PC-3 (cell line): Measurements from ENCODE around the gene UGT1A8. TPM values are rescaled to one million over a fixed set of nuclear protein-coding genes. Genes with fewer than 3 reads are reported as not detected.
"Not testable (repeated sequence)": the region's sequence is repeated elsewhere in the genome, so short reads cannot be mapped to it uniquely, and the experiment has no call there.

ENCODE experiments used
- ATAC-seq: fragments of 200-7000 bp; cut with Tn5 transposase; 2 replicates; pipeline ENCODE4 v1.9.1; 2020; ENCODE audit warnings: mild to moderate bottlenecking, moderate library complexity
- BruUV-seq: library from RNA; stranded (reverse); fragments of 400-500 nt; replicated peaks from 2 replicates; lab custom pipeline; 2021; lab: Mats Ljungman, UMichigan
- CTCF ChIA-PET: fragments of 300-600 bp; sonication (Branson Sonifier 250); formaldehyde crosslinking; loops from one replicate; lab custom pipeline; 2022; ENCODE audit warnings: antibody characterized with exemption; lab: Charles Lee
- POLR2A ChIA-PET: fragments of 300-600 bp; sonication (Branson Sonifier 250); formaldehyde crosslinking; loops from one replicate; lab custom pipeline; 2022; ENCODE audit warnings: antibody characterized with exemption; ENCODE audit not compliant: unreplicated experiment; lab: Charles Lee
- DNase-seq: peaks from one replicate; pipeline ENCODE4 v3.0.0-alpha.2; 2015
- H2AFZ ChIP-seq: fragments of 300-600 bp; sonication (generic); 2 replicates; pipeline ENCODE4 v1.6.0; 2016; ENCODE audit warnings: antibody characterized with exemption, low read length
- H3F3A ChIP-seq: fragments of 300-600 bp; sonication (generic); one replicate; pipeline ENCODE4 v1.6.0; 2017; ENCODE audit warnings: antibody characterized with exemption, low read length, control low read depth, mild to moderate bottlenecking; ENCODE audit not compliant: unreplicated experiment
- H3K27ac ChIP-seq: fragments of 300-600 bp; sonication (generic); 2 replicates; pipeline ENCODE4 v1.5.1; 2016; ENCODE audit warnings: mild to moderate bottlenecking, low read length
- H3K27me3 ChIP-seq: fragments of 300-600 bp; sonication (generic); 2 replicates; pipeline ENCODE4 v1.6.1; 2016; ENCODE audit warnings: low read length, mixed read lengths
- H3K36me3 ChIP-seq: fragments of 300-600 bp; sonication (generic); 2 replicates; pipeline ENCODE4 v1.6.1; 2016; ENCODE audit warnings: low read depth, mixed run types, low read length, mixed read lengths
- H3K4me1 ChIP-seq: fragments of 300-600 bp; sonication (generic); 2 replicates; pipeline ENCODE4 v1.5.1; 2016; ENCODE audit warnings: low read length; ENCODE audit not compliant: insufficient read depth
- H3K4me2 ChIP-seq: fragments of 300-600 bp; sonication (generic); 2 replicates; pipeline ENCODE4 v1.6.0; 2016; ENCODE audit warnings: low read length
- H3K4me3 ChIP-seq: fragments of 300-600 bp; sonication (generic); 2 replicates; pipeline ENCODE4 v1.5.1; 2016; ENCODE audit warnings: mild to moderate bottlenecking, low read length, mixed read lengths
- H3K79me2 ChIP-seq: fragments of 300-600 bp; sonication (generic); 2 replicates; pipeline ENCODE4 v1.6.1; 2017; ENCODE audit warnings: low read length, mixed read lengths
- H3K9ac ChIP-seq: fragments of 300-600 bp; sonication (generic); 2 replicates; pipeline ENCODE4 v1.6.0; 2016; ENCODE audit warnings: mild to moderate bottlenecking, low read length
- H3K9me2 ChIP-seq: fragments of 300-600 bp; sonication (generic); replicated peaks from 2 replicates; pipeline ENCODE4 v1.6.1; 2016; ENCODE audit warnings: mixed run types, low read length, mixed read lengths
- H3K9me3 ChIP-seq: fragments of 300-600 bp; sonication (generic); 2 replicates; pipeline ENCODE4 v1.6.1; 2016; ENCODE audit warnings: low read length, mixed read lengths
- H4K20me1 ChIP-seq: fragments of 300-600 bp; sonication (generic); 2 replicates; pipeline ENCODE4 v1.6.1; 2016; ENCODE audit warnings: low read length, mixed read lengths
- EZH2 ChIP-seq: fragments of 300-600 bp; sonication (generic); IDR thresholded peaks from one replicate; pipeline ENCODE4 v1.6.1; 2017; ENCODE audit warnings: antibody characterized with exemption, mild to moderate bottlenecking, low read length; ENCODE audit not compliant: unreplicated experiment
- EZH2phosphoT487 ChIP-seq: fragments of 300-600 bp; sonication (generic); IDR thresholded peaks from 2 replicates; pipeline ENCODE4 v1.6.1; 2018; ENCODE audit warnings: mild to moderate bottlenecking, antibody characterized with exemption, low read length, borderline replicate concordance
- intact Hi-C: fragments of 100-400 bp; cut with micrococcal nuclease; formaldehyde crosslinking; loops from 2 replicates; pipeline ENCODE4 v1.9.0; 2023
- total RNA-seq: library from RNA; depleted of rRNA; stranded (reverse); fragments of >200 nt; gene quantifications from 2 replicates; pipeline ENCODE4 v1.2.3, GENCODE V29; 2014
- TF ChIP-seq, protein P1 (sequence below): fragments of 300-600 bp; sonication (generic); conservative IDR thresholded peaks from 2 replicates; pipeline ENCODE4 v1.5.1; 2017; ENCODE audit warnings: antibody characterized with exemption, low read depth, mild to moderate bottlenecking, low read length

Gene UGT1A8
- total RNA-seq, 1 experiment from 2014 or later: not detected

DNA sequence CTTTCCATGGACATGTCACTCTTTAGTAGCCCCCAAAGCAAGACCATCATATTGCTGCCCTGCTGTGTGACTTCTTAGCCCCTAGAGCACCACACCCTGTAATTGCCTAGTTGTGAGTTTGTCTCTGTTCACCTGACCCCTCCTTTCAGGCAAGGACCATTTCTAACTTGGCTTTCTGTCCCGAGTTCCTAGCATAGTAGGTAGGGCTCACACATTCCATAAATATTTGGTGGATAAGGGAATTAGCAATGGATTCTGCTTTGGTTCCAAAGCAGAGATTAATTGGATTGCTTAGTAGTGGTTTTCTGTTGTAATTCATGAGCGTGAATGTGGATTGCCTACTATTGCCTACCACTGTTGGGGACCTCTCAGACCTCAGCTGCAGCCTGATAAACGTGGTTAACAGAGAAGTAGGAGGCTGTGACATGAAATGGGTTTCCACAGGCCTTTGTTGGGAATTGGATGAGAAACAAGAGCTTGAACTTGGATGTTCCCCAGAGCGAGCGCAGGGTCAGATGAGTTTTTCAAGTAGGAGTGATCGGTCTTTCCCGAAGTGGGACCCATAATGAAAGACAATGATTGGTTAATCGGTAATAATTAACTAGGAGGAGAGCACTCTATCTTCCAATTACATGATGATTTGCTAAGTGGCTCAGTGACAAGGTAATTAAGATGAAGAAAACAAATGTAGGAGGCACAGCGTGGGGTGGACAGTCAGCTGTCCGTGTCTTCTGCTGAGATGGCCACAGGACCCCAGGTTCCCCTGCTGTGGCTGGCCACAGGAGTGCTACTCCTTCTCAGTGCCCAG lies 129.2 kb downstream of the UGT1A8 start:
- H4K20me1 ChIP-seq: no peaks in the 10 kb centered on the region
- no peak overlapping the region for H2AFZ ChIP-seq
- no peak for DNase-seq
- no peak for TF ChIP-seq EZH2
- TF ChIP-seq, protein P1, sequence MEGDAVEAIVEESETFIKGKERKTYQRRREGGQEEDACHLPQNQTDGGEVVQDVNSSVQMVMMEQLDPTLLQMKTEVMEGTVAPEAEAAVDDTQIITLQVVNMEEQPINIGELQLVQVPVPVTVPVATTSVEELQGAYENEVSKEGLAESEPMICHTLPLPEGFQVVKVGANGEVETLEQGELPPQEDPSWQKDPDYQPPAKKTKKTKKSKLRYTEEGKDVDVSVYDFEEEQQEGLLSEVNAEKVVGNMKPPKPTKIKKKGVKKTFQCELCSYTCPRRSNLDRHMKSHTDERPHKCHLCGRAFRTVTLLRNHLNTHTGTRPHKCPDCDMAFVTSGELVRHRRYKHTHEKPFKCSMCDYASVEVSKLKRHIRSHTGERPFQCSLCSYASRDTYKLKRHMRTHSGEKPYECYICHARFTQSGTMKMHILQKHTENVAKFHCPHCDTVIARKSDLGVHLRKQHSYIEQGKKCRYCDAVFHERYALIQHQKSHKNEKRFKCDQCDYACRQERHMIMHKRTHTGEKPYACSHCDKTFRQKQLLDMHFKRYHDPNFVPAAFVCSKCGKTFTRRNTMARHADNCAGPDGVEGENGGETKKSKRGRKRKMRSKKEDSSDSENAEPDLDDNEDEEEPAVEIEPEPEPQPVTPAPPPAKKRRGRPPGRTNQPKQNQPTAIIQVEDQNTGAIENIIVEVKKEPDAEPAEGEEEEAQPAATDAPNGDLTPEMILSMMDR: no peak
- TF ChIP-seq EZH2phosphoT487: no peak
- ChIA-PET POLR2A (no interaction called here), CTCF (no interaction called here)
- H3K9me3 ChIP-seq: no peaks in the 10 kb centered on the region
- H3K79me2 ChIP-seq: no peaks in the 10 kb centered on the region
- H3K27ac ChIP-seq: no peak overlapping the region
- H3K36me3 ChIP-seq: no peaks in the 10 kb centered on the region
- H3K4me3 ChIP-seq: no peak overlapping the region
- intact Hi-C loops: no loop called here
- no peak for ATAC-seq
- no peaks in the 10 kb centered on the region for H3K27me3 ChIP-seq
- H3F3A ChIP-seq: no peaks in the 10 kb centered on the region
- no peaks in the 10 kb centered on the region for H3K4me1 ChIP-seq
- no peak overlapping the region for H3K9ac ChIP-seq
- no peaks in the 10 kb centered on the region for H3K9me2 ChIP-seq
- H3K4me2 ChIP-seq: no peak overlapping the region
- no TSS peak for BruUV-seq

DNA sequence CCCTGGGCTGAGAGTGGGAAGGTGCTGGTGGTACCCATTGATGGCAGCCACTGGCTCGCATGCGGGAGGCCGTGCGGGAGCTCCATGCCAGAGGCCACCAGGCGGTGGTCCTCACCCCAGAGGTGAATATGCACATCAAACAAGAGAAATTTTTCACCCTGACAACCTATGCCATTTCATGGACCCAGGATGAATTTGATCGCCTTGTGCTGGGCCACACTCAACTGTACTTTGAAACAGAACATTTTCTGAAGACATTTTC lies 129.8 kb downstream of the UGT1A8 start:
- H3K4me2 ChIP-seq: no peak overlapping the region
- no peaks in the 10 kb centered on the region for H3K9me2 ChIP-seq
- H3F3A ChIP-seq: no peaks in the 10 kb centered on the region
- no TSS peak for BruUV-seq
- no peak for ATAC-seq
- H3K36me3 ChIP-seq: no peaks in the 10 kb centered on the region
- H2AFZ ChIP-seq: no peak overlapping the region
- no peak overlapping the region for H3K4me3 ChIP-seq
- no peak overlapping the region for H3K9ac ChIP-seq
- ChIA-PET POLR2A (no interaction called here), CTCF (no interaction called here)
- no peaks in the 10 kb centered on the region for H4K20me1 ChIP-seq
- intact Hi-C loops: no loop called here
- H3K79me2 ChIP-seq: no peaks in the 10 kb centered on the region
- DNase-seq: no peak
- no peak for TF ChIP-seq EZH2
- no peaks in the 10 kb centered on the region for H3K9me3 ChIP-seq
- no peak overlapping the region for H3K27ac ChIP-seq
- no peaks in the 10 kb centered on the region for H3K27me3 ChIP-seq
- no peaks in the 10 kb centered on the region for H3K4me1 ChIP-seq

DNA sequence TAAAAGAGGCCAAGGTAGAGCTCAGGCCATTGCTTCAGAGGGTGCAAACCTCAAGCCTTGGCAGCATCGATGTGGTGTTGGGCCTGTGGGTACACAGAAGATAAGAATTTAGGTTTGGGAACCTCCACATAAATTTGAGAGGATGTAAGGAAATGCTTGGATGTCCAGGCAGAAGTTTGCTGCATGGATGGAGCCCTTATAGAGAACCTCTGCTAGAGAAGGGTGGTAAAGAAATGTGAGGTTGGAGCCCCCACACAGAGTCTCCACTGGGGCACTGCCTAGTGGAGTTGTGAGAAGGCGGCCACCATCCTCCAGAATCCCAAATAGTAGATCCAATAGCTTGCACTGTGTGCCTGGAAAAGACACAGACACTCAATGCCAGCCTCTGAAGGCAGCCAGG lies 133.3 kb downstream of the UGT1A8 start:
- H3K4me2 ChIP-seq, H3K27me3 ChIP-seq, BruUV-seq, H2AFZ ChIP-seq, H3K4me1 ChIP-seq, H3K9me3 ChIP-seq, H3K9ac ChIP-seq, H3K36me3 ChIP-seq, H3K9me2 ChIP-seq, DNase-seq, H3K27ac ChIP-seq, H3F3A ChIP-seq, POLR2A ChIA-PET, ATAC-seq, intact Hi-C loops, H3K4me3 ChIP-seq, H4K20me1 ChIP-seq, H3K79me2 ChIP-seq, CTCF ChIA-PET: not testable (repeated sequence)

DNA sequence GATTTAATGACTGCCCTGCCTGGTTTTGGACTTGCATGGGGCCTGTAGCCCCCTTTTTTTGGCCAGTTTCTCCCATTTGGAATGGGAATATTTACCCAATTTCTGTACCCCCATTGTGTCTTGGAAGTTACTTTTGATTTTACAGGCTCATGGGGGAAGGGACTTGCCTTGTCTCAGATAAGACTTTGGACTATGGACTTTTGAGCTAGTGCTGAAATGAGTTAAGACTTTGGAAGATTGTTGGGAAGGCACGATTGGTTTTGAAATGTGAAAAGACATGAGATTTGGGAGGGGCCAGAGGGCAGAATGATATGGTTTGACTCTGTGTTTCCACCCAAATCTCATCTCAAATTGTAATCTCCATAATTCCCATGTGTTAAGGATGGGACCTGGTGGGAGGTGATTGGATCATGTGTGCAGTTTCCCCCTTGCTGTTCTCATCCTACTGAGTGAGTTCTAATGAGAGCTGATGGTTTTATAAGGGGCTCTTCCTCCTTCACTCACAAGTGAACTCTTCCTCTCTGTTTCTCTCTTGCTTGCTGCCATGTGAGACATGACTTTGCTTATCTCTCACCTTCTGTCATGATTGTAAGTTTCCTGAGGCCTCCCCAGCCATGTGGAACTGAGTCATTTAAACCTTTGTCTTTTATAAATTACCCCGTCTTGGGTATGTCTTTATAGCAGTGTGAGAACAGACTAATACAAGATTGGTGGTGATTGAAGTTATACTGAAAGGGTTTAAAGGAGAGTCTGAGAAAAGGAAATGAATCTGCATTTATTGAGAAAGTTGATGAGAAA lies 134.0 kb downstream of the UGT1A8 start:
- H3K36me3 ChIP-seq, H3K9me3 ChIP-seq, H3K9ac ChIP-seq, H3K4me2 ChIP-seq, H3K27me3 ChIP-seq, H2AFZ ChIP-seq, H3K4me3 ChIP-seq, H3F3A ChIP-seq, H3K27ac ChIP-seq, H3K9me2 ChIP-seq, H3K4me1 ChIP-seq, BruUV-seq, ATAC-seq, intact Hi-C loops, DNase-seq, H4K20me1 ChIP-seq, CTCF ChIA-PET, POLR2A ChIA-PET, H3K79me2 ChIP-seq: not testable (repeated sequence)
